H9 (cell line): Measurements from ENCODE around the gene NUBP1. TPM values are rescaled to one million over a fixed set of nuclear protein-coding genes. Genes with fewer than 3 reads are reported as not detected.

Source experiments
- DNase-seq: peaks from one replicate; pipeline ENCODE4 v3.0.0-alpha.2; 2017
- H2AFZ ChIP-seq: one replicate; pipeline ENCODE4 v1.6.1; 2013; ENCODE audit warnings: mild to moderate bottlenecking, low read length, control low read depth, moderate library complexity
- H2AK5ac ChIP-seq: 2 replicates; pipeline ENCODE4 v1.6.1; 2013; ENCODE audit warnings: low read length, control low read depth, mixed read lengths; ENCODE audit not compliant: insufficient read length
- H2BK120ac ChIP-seq: one replicate; pipeline ENCODE4 v1.6.1; 2013; ENCODE audit warnings: low read depth, mild to moderate bottlenecking, low read length, control low read depth, inconsistent platforms; ENCODE audit not compliant: poor library complexity, severe bottlenecking
- H2BK12ac ChIP-seq: 2 replicates; pipeline ENCODE4 v1.6.1; 2013; ENCODE audit warnings: low read length, control low read depth, mixed read lengths, low read depth; ENCODE audit not compliant: insufficient read length
- H2BK15ac ChIP-seq: 2 replicates; pipeline ENCODE4 v1.6.1; 2013; ENCODE audit warnings: low read depth, low read length, control low read depth
- H2BK20ac ChIP-seq: one replicate; pipeline ENCODE4 v1.6.1; 2013; ENCODE audit warnings: low read depth, mild to moderate bottlenecking, low read length, control low read depth, inconsistent platforms; ENCODE audit not compliant: poor library complexity, severe bottlenecking
- H2BK5ac ChIP-seq: 2 replicates; pipeline ENCODE4 v1.6.1; 2013; ENCODE audit warnings: low read length, control low read depth, mixed read lengths; ENCODE audit not compliant: insufficient read length
- H3K14ac ChIP-seq: 2 replicates; pipeline ENCODE4 v1.6.1; 2013; ENCODE audit warnings: low read length, control low read depth; ENCODE audit not compliant: insufficient read depth
- H3K18ac ChIP-seq: 2 replicates; pipeline ENCODE4 v1.6.1; 2013; ENCODE audit warnings: low read depth, mild to moderate bottlenecking, mixed read lengths, low read length, control low read depth; ENCODE audit not compliant: insufficient read length
- H3K23ac ChIP-seq: 2 replicates; pipeline ENCODE4 v1.6.1; 2013; ENCODE audit warnings: low read length, control low read depth, mixed read lengths, low read depth; ENCODE audit not compliant: insufficient read length
- H3K23me2 ChIP-seq: 2 replicates; pipeline ENCODE4 v1.6.1; 2013; ENCODE audit warnings: low read depth, mild to moderate bottlenecking, mixed read lengths, low read length, control low read depth; ENCODE audit not compliant: insufficient read length, poor library complexity, severe bottlenecking
- H3K27ac ChIP-seq: 2 replicates; pipeline ENCODE4 v1.5.1; 2013; ENCODE audit warnings: low read length, control low read depth, mixed read lengths, low read depth; ENCODE audit not compliant: insufficient read length
- H3K27me3 ChIP-seq: 2 replicates; pipeline ENCODE4 v1.6.1; 2013; ENCODE audit warnings: low read length, control low read depth, inconsistent platforms; ENCODE audit not compliant: insufficient read depth
- H3K4ac ChIP-seq: 2 replicates; pipeline ENCODE4 v1.6.1; 2013; ENCODE audit warnings: low read depth, mild to moderate bottlenecking, control low read depth, inconsistent platforms, low read length, moderate library complexity
- H3K4me1 ChIP-seq: 2 replicates; pipeline ENCODE4 v1.6.1; 2013; ENCODE audit warnings: low read length, control low read depth, inconsistent platforms; ENCODE audit not compliant: insufficient read depth
- H3K4me2 ChIP-seq: 2 replicates; pipeline ENCODE4 v1.6.1; 2013; ENCODE audit warnings: low read length, control low read depth, mixed read lengths; ENCODE audit not compliant: insufficient read length, insufficient read depth
- H3K56ac ChIP-seq: 2 replicates; pipeline ENCODE4 v1.6.1; 2013; ENCODE audit warnings: low read depth, mild to moderate bottlenecking, mixed read lengths, low read length, control low read depth; ENCODE audit not compliant: insufficient read length
- H3K79me1 ChIP-seq: 2 replicates; pipeline ENCODE4 v1.6.1; 2013; ENCODE audit warnings: low read depth, mild to moderate bottlenecking, moderate library complexity, low read length, control low read depth, inconsistent platforms; ENCODE audit not compliant: insufficient read depth, poor library complexity, severe bottlenecking
- H3K79me2 ChIP-seq: 2 replicates; pipeline ENCODE4 v1.6.1; 2013; ENCODE audit warnings: low read length, control low read depth, inconsistent platforms; ENCODE audit not compliant: insufficient read depth
- H3K9ac ChIP-seq: 2 replicates; pipeline ENCODE4 v1.6.1; 2013; ENCODE audit warnings: low read length, control low read depth, mixed read lengths; ENCODE audit not compliant: insufficient read length; ENCODE audit errors: extremely low read depth
- H3K9me3 ChIP-seq: one replicate; pipeline ENCODE4 v1.6.1; 2013; ENCODE audit warnings: low read depth, low read length, inconsistent platforms; ENCODE audit not compliant: control insufficient read depth
- H3T11ph ChIP-seq: one replicate; pipeline ENCODE4 v1.6.1; 2013; ENCODE audit warnings: mild to moderate bottlenecking, low read length, control low read depth, inconsistent platforms
- H4K20me1 ChIP-seq: one replicate; pipeline ENCODE4 v1.6.1; 2013; ENCODE audit not compliant: control insufficient read depth, insufficient read length, insufficient read depth
- H4K5ac ChIP-seq: 2 replicates; pipeline ENCODE4 v1.6.1; 2013; ENCODE audit warnings: low read depth, mild to moderate bottlenecking, mixed read lengths, low read length, control low read depth; ENCODE audit not compliant: insufficient read length
- H4K8ac ChIP-seq: replicated peaks from 2 replicates; pipeline ENCODE4 v1.6.1; 2013; ENCODE audit warnings: low read length, control low read depth, mixed read lengths, low read depth; ENCODE audit not compliant: insufficient read length
- H4K91ac ChIP-seq: 2 replicates; pipeline ENCODE4 v1.6.1; 2013; ENCODE audit warnings: low read depth, mild to moderate bottlenecking, moderate library complexity, mixed read lengths, low read length, control low read depth; ENCODE audit not compliant: insufficient read length
- H3K27ac Mint-ChIP-seq, 3 experiments: 2 replicates in 2 of 3; 3 replicates in 1 of 3; pipeline ENCODE4 v1.8.0; 2020 to 2021; ENCODE audit warnings: mixed read lengths in 3 of 3, mild to moderate bottlenecking in 1 of 3, moderate library complexity in 1 of 3
- H3K27me3 Mint-ChIP-seq: 2 replicates; pipeline ENCODE4 v1.8.0; 2021; ENCODE audit warnings: low read depth, mild to moderate bottlenecking, moderate library complexity, mixed read lengths
- H3K36me3 Mint-ChIP-seq, 3 experiments: 2 replicates in 2 of 3; 3 replicates in 1 of 3; pipeline ENCODE4 v1.8.0; 2020 to 2021; ENCODE audit warnings: low read depth in 3 of 3, mixed read lengths in 3 of 3; ENCODE audit not compliant: insufficient read depth in 1 of 3
- H3K4me1 Mint-ChIP-seq, 2 experiments: 2 replicates each; pipeline ENCODE4 v1.8.0; 2020; ENCODE audit warnings: mixed read lengths in 2 of 2
- H3K4me3 Mint-ChIP-seq, 2 experiments: 2 replicates in 1 of 2; 3 replicates in 1 of 2; pipeline ENCODE4 v1.8.0; 2020 to 2021; ENCODE audit warnings: mild to moderate bottlenecking in 2 of 2, mixed read lengths in 2 of 2, moderate library complexity in 1 of 2
- H3K9me3 Mint-ChIP-seq, 2 experiments: 2 replicates in 1 of 2; 3 replicates in 1 of 2; pipeline ENCODE4 v1.8.0; 2020; ENCODE audit warnings: mild to moderate bottlenecking in 2 of 2, mixed read lengths in 2 of 2, moderate library complexity in 1 of 2
- CTCF ChIP-seq: fragments of 200-600 bp; sonication (generic); conservative IDR thresholded peaks from 3 replicates; pipeline ENCODE4 v1.8.0; 2021; ENCODE audit warnings: antibody characterized with exemption, mild to moderate bottlenecking
- WGBS: extraction: QIAGEN DNeasy Blood & Tissue Kit; methylation state at CpG from one replicate; pipeline ENCODE4 v1.1.7; 2013; ENCODE audit warnings: missing lambda C conversion rate, low lambda C conversion rate, mixed read lengths; ENCODE audit not compliant: insufficient read length; ENCODE audit errors: extremely low coverage; 5-methylcytosine and 5-hydroxymethylcytosine counted together
- total RNA-seq: library from RNA; stranded (reverse); gene quantifications from 2 replicates; pipeline ENCODE4 v1.2.1, GENCODE V29; 2021

Gene NUBP1
- total RNA-seq, 1 experiment from 2014 or later = 36.5 TPM

DNA sequence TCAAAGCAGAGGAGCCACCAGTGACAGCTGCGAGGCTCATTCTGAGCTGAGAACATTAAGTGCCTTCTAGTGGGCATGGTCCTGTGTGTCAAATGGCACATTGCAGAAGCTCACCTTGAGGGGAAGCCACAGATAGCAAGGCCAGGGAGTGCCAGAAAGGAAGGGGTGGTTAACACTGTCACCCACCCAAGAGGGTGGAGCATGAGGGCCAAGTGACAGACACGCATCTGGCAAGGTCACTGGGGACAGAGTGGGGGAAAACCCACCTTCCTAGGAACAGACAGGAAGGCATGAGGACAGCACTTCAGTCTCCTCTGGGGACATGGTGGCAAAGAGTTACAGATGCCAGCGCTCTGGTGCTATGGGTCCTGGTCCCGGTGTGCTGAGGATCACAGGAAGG lies 22.1 kb downstream of the NUBP1 start:
- no peak overlapping the region for H4K5ac ChIP-seq
- no peak overlapping the region for H3K27ac ChIP-seq
- no peaks in the 10 kb centered on the region for H3K4me1 ChIP-seq
- H3T11ph ChIP-seq = no peak overlapping the region
- no peak overlapping the region for H3K23ac ChIP-seq
- DNase-seq = no peak
- no peak overlapping the region for H2AFZ ChIP-seq
- no peak overlapping the region for H3K4me2 ChIP-seq
- no peak overlapping the region for H2BK120ac ChIP-seq
- H2BK5ac ChIP-seq = no peak overlapping the region
- H3K23me2 ChIP-seq = no peaks in the 10 kb centered on the region
- H2BK12ac ChIP-seq = no peak overlapping the region
- H4K91ac ChIP-seq = no peak overlapping the region
- H3K27me3 ChIP-seq = no peaks in the 10 kb centered on the region
- no peak overlapping the region for H3K4ac ChIP-seq
- no peak overlapping the region for H4K8ac ChIP-seq
- H3K9me3 ChIP-seq = no peaks in the 10 kb centered on the region
- no peak overlapping the region for H2BK15ac ChIP-seq
- H2AK5ac ChIP-seq = no peak overlapping the region
- WGBS = no CpG with 5 or more reads among the region's 4 CpGs
- Mint-ChIP-seq H3K9me3 (peaks cover 0 to 2% of the 10 kb centered on the region in 2 experiments; a peak in 1 of 5 replicates), H3K27ac (peak overlapping the region in 2 of 3 experiments; percentile 40 to 92; a peak in 4 of 7 replicates), H3K36me3 (peaks cover 17 to 58% (median 52%) of the 10 kb centered on the region in 3 experiments; a peak in 6 of 7 replicates), H3K4me1 (no peaks in the 10 kb centered on the region), H3K27me3 (no peaks in the 10 kb centered on the region), H3K4me3 (no peak overlapping the region)
- H4K20me1 ChIP-seq = no peaks in the 10 kb centered on the region
- H3K9ac ChIP-seq = no peak overlapping the region
- H2BK20ac ChIP-seq = no peak overlapping the region
- H3K14ac ChIP-seq = no peak overlapping the region
- no peak overlapping the region for H3K56ac ChIP-seq
- TF ChIP-seq CTCF = no peak
- no peaks in the 10 kb centered on the region for H3K79me1 ChIP-seq
- H3K79me2 ChIP-seq = no peaks in the 10 kb centered on the region
- no peak overlapping the region for H3K18ac ChIP-seq
